NB4 (cell line): ENCODE data around the gene ST3GAL5.

Source experiments
- MYC ChIP-seq: IDR thresholded peaks from 2 replicates; pipeline ENCODE4 v1.6.1; 2011; ENCODE audit warnings: low read depth, low read length
- POLR2A ChIP-seq: IDR thresholded peaks from 2 replicates; pipeline ENCODE4 v1.6.1; 2011; ENCODE audit warnings: mild to moderate bottlenecking; ENCODE audit not compliant: insufficient read length; ENCODE audit errors: extremely low read depth

GRCh38 chr2:85861180-85861579 is 27.6 kb downstream of the ST3GAL5 start:
- TF ChIP-seq MYC, result no peak
- TF ChIP-seq POLR2A, result no peak
